Upper lobe of left lung (tissue), 6 donors: ENCODE data around the gene NLGN2. TPM values are rescaled to one million over a fixed set of nuclear protein-coding genes. Genes with fewer than 3 reads are reported as not detected.
A peak's percentile ranks its signal among the peaks of the same experiment; 100 is the strongest.

ENCODE experiments used
- ATAC-seq, 2 donors: fragments of 200-7000 bp; cut with Tn5 transposase; one replicate each; pipeline ENCODE4 v1.9.1; 2022; ENCODE audit warnings: mild to moderate bottlenecking in 2 of 2, moderate library complexity in 2 of 2; ENCODE audit not compliant: low FRiP score in 2 of 2
- DNase-seq, 2 donors: peaks; one replicate each; pipeline ENCODE4 v3.0.0-alpha.2; 2019 to 2020
- H3K27ac ChIP-seq, 4 donors: fragments of 200-600 bp; sonication (generic); one replicate each; pipeline ENCODE4 v1.5.1; 2016 to 2019
- H3K27me3 ChIP-seq, 4 donors: fragments of 200-600 bp; sonication (generic); one replicate each; pipeline ENCODE4 v1.5.1; 2017 to 2019
- H3K36me3 ChIP-seq, 4 donors: fragments of 200-600 bp; sonication (generic); one replicate each; pipeline ENCODE4 v1.5.1; 2016 to 2019
- H3K4me1 ChIP-seq, 4 donors: fragments of 200-600 bp; sonication (generic); one replicate each; pipeline ENCODE4 v1.5.1; 2018 to 2019
- H3K4me3 ChIP-seq, 4 donors: fragments of 200-600 bp; sonication (generic); one replicate each; pipeline ENCODE4 v1.5.1; 2017 to 2019; ENCODE audit warnings: mild to moderate bottlenecking in 2 of 4, moderate library complexity in 1 of 4
- H3K9me3 ChIP-seq, 4 donors: fragments of 200-600 bp; sonication (generic); one replicate each; pipeline ENCODE4 v1.5.1; 2018 to 2019
- CTCF ChIP-seq, 6 experiments: fragments of 450-650 bp in 4 of 6; fragments of 200-600 bp in 2 of 6; sonication (generic) in 2 of 6; IDR thresholded peaks; one replicate each; pipeline ENCODE4 v1.5.1; 2016 to 2019; ENCODE audit warnings: antibody characterized with exemption in 6 of 6
- EP300 ChIP-seq, 4 donors: sonication (generic); formaldehyde crosslinking; IDR thresholded peaks; one replicate each; pipeline ENCODE4 v1.5.1; 2017; ENCODE audit warnings: antibody characterized with exemption in 4 of 4, control low read depth in 2 of 4
- POLR2A ChIP-seq, 4 donors: fragments of 450-650 bp; IDR thresholded peaks; one replicate each; pipeline ENCODE4 v1.5.1; 2016 to 2017; ENCODE audit warnings: antibody characterized with exemption in 4 of 4, mild to moderate bottlenecking in 2 of 4
- POLR2AphosphoS5 ChIP-seq, 2 donors: sonication (generic); formaldehyde crosslinking; IDR thresholded peaks; one replicate each; pipeline ENCODE4 v1.5.1; 2017; ENCODE audit warnings: antibody characterized with exemption in 2 of 2
- WGBS, 2 donors: methylation state at CpG; one replicate each; pipeline ENCODE4 v1.1.5; 2017 to 2018; 5-methylcytosine and 5-hydroxymethylcytosine counted together
- total RNA-seq, 6 donors: library from RNA; depleted of rRNA in 4 of 6; stranded (reverse); fragments of >200 nt in 4 of 6; gene quantifications; one replicate each; pipeline versions ENCODE4 v1.1.0 to v1.2.1, GENCODE V29; 2016 to 2021
- donor health status: DM: no; HTN: no; CAD: no; lungs with moderate emphysema.
- donor health status: DM: no; HTN: yes; CAD: no; lungs with severe emphysema.

NLGN2 gene
- total RNA-seq, 6 donors from 2014 or later = 3.8 to 16.8 (median 8.9) TPM

- H3K4me3 ChIP-seq = peak overlapping the region in 3 of 4 donors; percentile 25 to 61 (median 35)
- H3K27me3 ChIP-seq = peaks cover 0 to 25% (median 19%) of the 10 kb centered on the region in 4 donors
Measured at GRCh38 chr17:7437950-7438614, 30.4 kb downstream of the NLGN2 start.

GRCh38 chr17:7438656-7439460, 31.2 kb downstream of the NLGN2 start:
- H3K4me3 ChIP-seq = peak overlapping the region in 2 of 4 donors; percentile 35 to 61
- no peak for ATAC-seq
- no peak overlapping the region for H3K27ac ChIP-seq
- DNase-seq = no peak
- no peaks in the 10 kb centered on the region for H3K9me3 ChIP-seq
- no peaks in the 10 kb centered on the region for H3K36me3 ChIP-seq
- 50 to 51% methylated on average over 11 of the region's 11 CpGs for WGBS, 2 donors
- no peak for TF ChIP-seq EP300 (IDR thresholded peaks at IDR 0.05)
- no peak for TF ChIP-seq CTCF (IDR thresholded peaks at IDR 0.05)
- TF ChIP-seq POLR2A (IDR thresholded peaks at IDR 0.05) = no peak
- TF ChIP-seq POLR2AphosphoS5 (IDR thresholded peaks at IDR 0.05) = no peak
- H3K4me1 ChIP-seq = peaks cover 50 to 60% (median 57%) of the 10 kb centered on the region in 4 donors
- H3K27me3 ChIP-seq = peaks cover 0 to 25% (median 19%) of the 10 kb centered on the region in 4 donors

More at GRCh38 chr17:7437950-7438614, 30.4 kb downstream of the NLGN2 start:
- Histone ChIP-seq H3K9me3 (no peaks in the 10 kb centered on the region), H3K36me3 (no peaks in the 10 kb centered on the region), H3K27ac (no peak overlapping the region), H3K4me1 (peaks cover 50 to 60% (median 57%) of the 10 kb centered on the region in 4 donors)
- 19% methylated on average over 38 of the region's 48 CpGs for WGBS, 2 donors
- TF ChIP-seq CTCF (IDR thresholded peaks at IDR 0.05) (no peak), EP300 (IDR thresholded peaks at IDR 0.05) (no peak), POLR2AphosphoS5 (IDR thresholded peaks at IDR 0.05) (no peak), POLR2A (IDR thresholded peaks at IDR 0.05) (no peak)
- peak; percentile 72 to 95 for DNase-seq
- ATAC-seq = peak in 1 of 2 donors; percentile 45

- TF ChIP-seq POLR2A (IDR thresholded peaks at IDR 0.05) (no peak), CTCF (IDR thresholded peaks at IDR 0.05) (no peak), EP300 (IDR thresholded peaks at IDR 0.05) (no peak), POLR2AphosphoS5 (IDR thresholded peaks at IDR 0.05) (no peak)
Measured at GRCh38 chr17:7439462-7440112, 31.9 kb downstream of the NLGN2 start, which contains the start of gene FGF11. FGF11 (plus strand) TSS chr17:7439512; CDS start chr17:7439621, 109 bp downstream.

GRCh38 chr17:7440113-7440833, 32.6 kb downstream of the NLGN2 start:
- Histone ChIP-seq H3K36me3 (no peaks in the 10 kb centered on the region), H3K4me3 (peak overlapping the region in 3 of 4 donors; percentile 16 to 44 (median 39)), H3K4me1 (peaks cover 53 to 65% (median 61%) of the 10 kb centered on the region in 4 donors), H3K9me3 (no peaks in the 10 kb centered on the region), H3K27me3 (peaks cover 0 to 25% (median 19%) of the 10 kb centered on the region in 4 donors), H3K27ac (no peak overlapping the region)
- TF ChIP-seq CTCF (IDR thresholded peaks at IDR 0.05) = no peak
- WGBS, 2 donors = 4 to 6% methylated on average over 15 to 46 of the region's 46 CpGs
- DNase-seq (peak; percentile 63 to 80), ATAC-seq (no peak)

More at GRCh38 chr17:7439462-7440112, 31.9 kb downstream of the NLGN2 start, which contains the start of gene FGF11:
- peaks cover 0 to 25% (median 19%) of the 10 kb centered on the region in 4 donors for H3K27me3 ChIP-seq
- peak within 1 kb of the TSS in 3 of 4 donors; percentile 25 to 61 (median 44) for H3K4me3 ChIP-seq
- no peak within 1 kb of the TSS for H3K27ac ChIP-seq
- DNase-seq (peak in 1 of 2 donors; percentile 87), ATAC-seq (no peak)
- WGBS, 2 donors = 2 to 5% methylated on average over 7 to 23 of the region's 50 CpGs
- H3K9me3 ChIP-seq = no peaks in the 10 kb centered on the region
- no peaks in the 10 kb centered on the region for H3K36me3 ChIP-seq
- H3K4me1 ChIP-seq = peaks cover 50 to 61% (median 58%) of the 10 kb centered on the region in 4 donors
